ENCODE data around the gene LMX1A. TPM values are rescaled to one million over a fixed set of nuclear protein-coding genes. Genes with fewer than 3 reads are reported as not detected.

LMX1A gene
- total RNA-seq, 1 experiment from 2014 or later = not detected

DNA sequence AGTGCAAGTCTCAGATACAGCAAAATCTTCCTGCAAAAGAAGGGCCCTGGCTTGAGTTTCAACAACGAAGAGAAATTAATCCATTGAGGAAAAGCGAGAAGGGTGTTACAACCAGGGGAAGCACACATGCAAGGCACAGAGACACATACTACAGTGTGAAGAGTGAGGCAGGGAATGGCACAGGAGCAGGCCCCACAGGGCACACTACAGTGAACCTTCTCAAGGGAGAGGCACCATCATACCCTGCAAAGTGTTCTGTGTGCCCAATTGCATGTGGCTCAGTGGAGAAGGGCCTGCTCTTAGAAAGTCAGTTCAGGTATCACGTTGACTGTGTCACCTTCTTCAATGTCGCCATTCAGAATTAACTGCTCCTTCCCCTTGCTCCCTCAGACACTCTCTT is 60.3 kb downstream of the LMX1A start:
- no peak for TF ChIP-seq PRRX2 (CRISPR knock-in tag; IDR thresholded peaks at IDR 0.05)
- TF ChIP-seq, protein P1, sequence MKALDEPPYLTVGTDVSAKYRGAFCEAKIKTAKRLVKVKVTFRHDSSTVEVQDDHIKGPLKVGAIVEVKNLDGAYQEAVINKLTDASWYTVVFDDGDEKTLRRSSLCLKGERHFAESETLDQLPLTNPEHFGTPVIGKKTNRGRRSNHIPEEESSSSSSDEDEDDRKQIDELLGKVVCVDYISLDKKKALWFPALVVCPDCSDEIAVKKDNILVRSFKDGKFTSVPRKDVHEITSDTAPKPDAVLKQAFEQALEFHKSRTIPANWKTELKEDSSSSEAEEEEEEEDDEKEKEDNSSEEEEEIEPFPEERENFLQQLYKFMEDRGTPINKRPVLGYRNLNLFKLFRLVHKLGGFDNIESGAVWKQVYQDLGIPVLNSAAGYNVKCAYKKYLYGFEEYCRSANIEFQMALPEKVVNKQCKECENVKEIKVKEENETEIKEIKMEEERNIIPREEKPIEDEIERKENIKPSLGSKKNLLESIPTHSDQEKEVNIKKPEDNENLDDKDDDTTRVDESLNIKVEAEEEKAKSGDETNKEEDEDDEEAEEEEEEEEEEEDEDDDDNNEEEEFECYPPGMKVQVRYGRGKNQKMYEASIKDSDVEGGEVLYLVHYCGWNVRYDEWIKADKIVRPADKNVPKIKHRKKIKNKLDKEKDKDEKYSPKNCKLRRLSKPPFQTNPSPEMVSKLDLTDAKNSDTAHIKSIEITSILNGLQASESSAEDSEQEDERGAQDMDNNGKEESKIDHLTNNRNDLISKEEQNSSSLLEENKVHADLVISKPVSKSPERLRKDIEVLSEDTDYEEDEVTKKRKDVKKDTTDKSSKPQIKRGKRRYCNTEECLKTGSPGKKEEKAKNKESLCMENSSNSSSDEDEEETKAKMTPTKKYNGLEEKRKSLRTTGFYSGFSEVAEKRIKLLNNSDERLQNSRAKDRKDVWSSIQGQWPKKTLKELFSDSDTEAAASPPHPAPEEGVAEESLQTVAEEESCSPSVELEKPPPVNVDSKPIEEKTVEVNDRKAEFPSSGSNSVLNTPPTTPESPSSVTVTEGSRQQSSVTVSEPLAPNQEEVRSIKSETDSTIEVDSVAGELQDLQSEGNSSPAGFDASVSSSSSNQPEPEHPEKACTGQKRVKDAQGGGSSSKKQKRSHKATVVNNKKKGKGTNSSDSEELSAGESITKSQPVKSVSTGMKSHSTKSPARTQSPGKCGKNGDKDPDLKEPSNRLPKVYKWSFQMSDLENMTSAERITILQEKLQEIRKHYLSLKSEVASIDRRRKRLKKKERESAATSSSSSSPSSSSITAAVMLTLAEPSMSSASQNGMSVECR (CRISPR knock-in tag; IDR thresholded peaks at IDR 0.05; ENCODE audit: borderline replicate concordance) = no peak
- no peak for TF ChIP-seq EMX1 (CRISPR knock-in tag; IDR thresholded peaks at IDR 0.05)
- TF ChIP-seq ZNF671 (CRISPR knock-in tag; IDR thresholded peaks at IDR 0.05) = no peak
- TF ChIP-seq, protein P2, sequence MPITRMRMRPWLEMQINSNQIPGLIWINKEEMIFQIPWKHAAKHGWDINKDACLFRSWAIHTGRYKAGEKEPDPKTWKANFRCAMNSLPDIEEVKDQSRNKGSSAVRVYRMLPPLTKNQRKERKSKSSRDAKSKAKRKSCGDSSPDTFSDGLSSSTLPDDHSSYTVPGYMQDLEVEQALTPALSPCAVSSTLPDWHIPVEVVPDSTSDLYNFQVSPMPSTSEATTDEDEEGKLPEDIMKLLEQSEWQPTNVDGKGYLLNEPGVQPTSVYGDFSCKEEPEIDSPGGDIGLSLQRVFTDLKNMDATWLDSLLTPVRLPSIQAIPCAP (CRISPR knock-in tag; IDR thresholded peaks at IDR 0.05) = no peak
- no peak for TF ChIP-seq CBFB (CRISPR knock-in tag; IDR thresholded peaks at IDR 0.05; ENCODE audit: low read depth)
- no peak for TF ChIP-seq TP53 (CRISPR knock-in tag; IDR thresholded peaks at IDR 0.05)
- TF ChIP-seq, protein P3, sequence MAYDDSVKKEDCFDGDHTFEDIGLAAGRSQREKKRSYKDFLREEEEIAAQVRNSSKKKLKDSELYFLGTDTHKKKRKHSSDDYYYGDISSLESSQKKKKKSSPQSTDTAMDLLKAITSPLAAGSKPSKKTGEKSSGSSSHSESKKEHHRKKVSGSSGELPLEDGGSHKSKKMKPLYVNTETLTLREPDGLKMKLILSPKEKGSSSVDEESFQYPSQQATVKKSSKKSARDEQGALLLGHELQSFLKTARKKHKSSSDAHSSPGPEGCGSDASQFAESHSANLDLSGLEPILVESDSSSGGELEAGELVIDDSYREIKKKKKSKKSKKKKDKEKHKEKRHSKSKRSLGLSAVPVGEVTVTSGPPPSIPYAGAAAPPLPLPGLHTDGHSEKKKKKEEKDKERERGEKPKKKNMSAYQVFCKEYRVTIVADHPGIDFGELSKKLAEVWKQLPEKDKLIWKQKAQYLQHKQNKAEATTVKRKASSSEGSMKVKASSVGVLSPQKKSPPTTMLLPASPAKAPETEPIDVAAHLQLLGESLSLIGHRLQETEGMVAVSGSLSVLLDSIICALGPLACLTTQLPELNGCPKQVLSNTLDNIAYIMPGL (CRISPR knock-in tag; IDR thresholded peaks at IDR 0.05) = no peak
- no peak for TF ChIP-seq HMGA2 (CRISPR knock-in tag; IDR thresholded peaks at IDR 0.05)
- no peak for TF ChIP-seq CREM (CRISPR knock-in tag; IDR thresholded peaks at IDR 0.05)
- TF ChIP-seq, protein P4, sequence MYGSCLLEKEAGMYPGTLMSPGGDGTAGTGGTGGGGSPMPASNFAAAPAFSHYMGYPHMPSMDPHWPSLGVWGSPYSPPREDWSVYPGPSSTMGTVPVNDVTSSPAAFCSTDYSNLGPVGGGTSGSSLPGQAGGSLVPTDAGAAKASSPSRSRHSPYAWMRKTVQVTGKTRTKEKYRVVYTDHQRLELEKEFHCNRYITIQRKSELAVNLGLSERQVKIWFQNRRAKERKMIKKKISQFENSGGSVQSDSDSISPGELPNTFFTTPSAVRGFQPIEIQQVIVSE (CRISPR knock-in tag; IDR thresholded peaks at IDR 0.05; ENCODE audit: borderline replicate concordance) = no peak
- TF ChIP-seq ESRRA (CRISPR knock-in tag; IDR thresholded peaks at IDR 0.05; ENCODE audit: borderline replicate concordance) = no peak
- no peak for TF ChIP-seq ZBTB21 (CRISPR knock-in tag; IDR thresholded peaks at IDR 0.05; ENCODE audit: borderline replicate concordance)
- TF ChIP-seq, protein P5, sequence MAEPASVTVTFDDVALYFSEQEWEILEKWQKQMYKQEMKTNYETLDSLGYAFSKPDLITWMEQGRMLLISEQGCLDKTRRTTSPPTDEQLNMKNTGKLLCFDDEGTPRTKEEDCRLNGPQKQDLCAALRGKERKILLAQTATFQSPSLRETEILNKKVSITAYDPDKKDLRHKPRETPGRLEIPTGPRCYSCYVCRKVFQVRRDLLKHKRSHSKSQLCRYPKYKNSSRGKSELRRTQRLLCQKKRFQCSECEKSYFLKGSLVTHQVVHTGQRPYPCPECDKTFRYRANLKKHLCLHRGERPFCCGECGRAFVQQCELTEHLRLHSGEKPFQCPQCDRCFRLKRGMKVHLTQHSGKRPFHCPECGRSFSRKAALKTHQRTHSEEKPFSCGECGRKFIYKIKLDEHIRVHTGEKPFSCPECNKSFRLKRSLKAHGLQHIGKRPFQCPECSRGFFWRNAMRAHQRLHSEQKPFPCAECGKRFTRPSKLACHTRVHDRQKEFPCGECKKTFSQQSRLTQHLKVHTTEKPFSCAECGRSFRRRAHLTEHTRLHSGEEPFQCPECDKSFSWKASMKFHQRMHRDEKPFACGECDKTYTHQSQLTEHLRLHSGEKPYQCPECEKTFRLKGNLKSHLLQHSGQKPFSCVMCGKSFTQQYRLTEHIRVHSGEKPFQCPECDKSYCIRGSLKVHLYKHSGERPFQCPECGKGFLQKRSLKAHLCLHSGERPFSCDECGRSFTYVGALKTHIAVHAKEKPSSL (CRISPR knock-in tag; conservative IDR thresholded peaks at IDR 0.05) = no peak
- DNase-seq (ENCODE audit: low spot score) (no peak), ATAC-seq (no peak)
- Mint-ChIP-seq H3K36me3 (no peaks in the 10 kb centered on the region), H3K4me3 (no peak overlapping the region), H3K9me3 (peaks cover 1% of the 10 kb centered on the region), H3K27me3 (ENCODE audit: low read depth) (no peaks in the 10 kb centered on the region; the same call in 1 of the 2 replicates), H3K4me1 (0 out of 2 replicates have a peak, but pooled peaks cover 3% of the 10 kb centered on the region), H3K27ac (no peak overlapping the region)
- ChIA-PET POLR2A (no interaction called here), CTCF (no interaction called here)

DNA sequence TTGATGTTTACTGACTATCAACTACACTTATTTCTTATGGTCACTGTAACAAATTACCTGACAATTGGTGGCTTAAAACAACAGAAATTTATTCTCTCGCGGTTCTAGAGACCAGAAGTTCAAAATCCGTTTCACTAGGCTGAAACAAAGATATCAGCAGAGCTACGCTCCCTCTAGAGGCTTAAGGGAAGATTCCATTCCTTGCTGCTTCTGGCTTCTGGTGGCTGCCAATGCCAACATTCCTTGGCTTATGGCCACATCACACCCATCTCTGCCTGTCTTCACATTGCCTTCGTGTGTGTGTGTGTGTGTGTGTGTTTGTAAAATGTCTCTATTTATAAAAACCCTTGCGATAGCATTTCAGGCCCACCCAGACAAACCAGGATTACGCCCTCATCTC is 66.4 kb downstream of the LMX1A start:
- ChIA-PET CTCF (interaction anchor here (0.6 to 2.6 kb wide), 4 partner anchors 10 to 145 kb away, joined by 3 to 17 read pairs (median 4); no protein-coding TSS in a partner anchor), POLR2A (no interaction called here)
- H3K27ac Mint-ChIP-seq = no peak overlapping the region
- no peaks in the 10 kb centered on the region; the same call in 1 of the 2 replicates for H3K27me3 Mint-ChIP-seq (ENCODE audit: low read depth)
- peaks cover 6% of the 10 kb centered on the region for H3K36me3 Mint-ChIP-seq
- no peak for TF ChIP-seq SP1 (CRISPR knock-in tag; conservative IDR thresholded peaks at IDR 0.05)
- TF ChIP-seq, protein P6, sequence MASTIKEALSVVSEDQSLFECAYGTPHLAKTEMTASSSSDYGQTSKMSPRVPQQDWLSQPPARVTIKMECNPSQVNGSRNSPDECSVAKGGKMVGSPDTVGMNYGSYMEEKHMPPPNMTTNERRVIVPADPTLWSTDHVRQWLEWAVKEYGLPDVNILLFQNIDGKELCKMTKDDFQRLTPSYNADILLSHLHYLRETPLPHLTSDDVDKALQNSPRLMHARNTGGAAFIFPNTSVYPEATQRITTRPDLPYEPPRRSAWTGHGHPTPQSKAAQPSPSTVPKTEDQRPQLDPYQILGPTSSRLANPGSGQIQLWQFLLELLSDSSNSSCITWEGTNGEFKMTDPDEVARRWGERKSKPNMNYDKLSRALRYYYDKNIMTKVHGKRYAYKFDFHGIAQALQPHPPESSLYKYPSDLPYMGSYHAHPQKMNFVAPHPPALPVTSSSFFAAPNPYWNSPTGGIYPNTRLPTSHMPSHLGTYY (CRISPR knock-in tag; IDR thresholded peaks at IDR 0.05) = no peak
- TF ChIP-seq NFATC4 (CRISPR knock-in tag; IDR thresholded peaks at IDR 0.05) = no peak
- TF ChIP-seq, protein P7, sequence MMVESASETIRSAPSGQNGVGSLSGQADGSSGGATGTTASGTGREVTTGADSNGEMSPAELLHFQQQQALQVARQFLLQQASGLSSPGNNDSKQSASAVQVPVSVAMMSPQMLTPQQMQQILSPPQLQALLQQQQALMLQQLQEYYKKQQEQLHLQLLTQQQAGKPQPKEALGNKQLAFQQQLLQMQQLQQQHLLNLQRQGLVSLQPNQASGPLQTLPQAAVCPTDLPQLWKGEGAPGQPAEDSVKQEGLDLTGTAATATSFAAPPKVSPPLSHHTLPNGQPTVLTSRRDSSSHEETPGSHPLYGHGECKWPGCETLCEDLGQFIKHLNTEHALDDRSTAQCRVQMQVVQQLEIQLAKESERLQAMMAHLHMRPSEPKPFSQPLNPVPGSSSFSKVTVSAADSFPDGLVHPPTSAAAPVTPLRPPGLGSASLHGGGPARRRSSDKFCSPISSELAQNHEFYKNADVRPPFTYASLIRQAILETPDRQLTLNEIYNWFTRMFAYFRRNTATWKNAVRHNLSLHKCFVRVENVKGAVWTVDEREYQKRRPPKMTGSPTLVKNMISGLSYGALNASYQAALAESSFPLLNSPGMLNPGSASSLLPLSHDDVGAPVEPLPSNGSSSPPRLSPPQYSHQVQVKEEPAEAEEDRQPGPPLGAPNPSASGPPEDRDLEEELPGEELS (CRISPR knock-in tag; IDR thresholded peaks at IDR 0.05) = no peak
- TF ChIP-seq, protein P8, sequence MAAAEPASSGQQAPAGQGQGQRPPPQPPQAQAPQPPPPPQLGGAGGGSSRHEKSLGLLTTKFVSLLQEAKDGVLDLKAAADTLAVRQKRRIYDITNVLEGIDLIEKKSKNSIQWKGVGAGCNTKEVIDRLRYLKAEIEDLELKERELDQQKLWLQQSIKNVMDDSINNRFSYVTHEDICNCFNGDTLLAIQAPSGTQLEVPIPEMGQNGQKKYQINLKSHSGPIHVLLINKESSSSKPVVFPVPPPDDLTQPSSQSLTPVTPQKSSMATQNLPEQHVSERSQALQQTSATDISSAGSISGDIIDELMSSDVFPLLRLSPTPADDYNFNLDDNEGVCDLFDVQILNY (CRISPR knock-in tag; IDR thresholded peaks at IDR 0.05) = no peak
- 0 out of 2 replicates have a peak, but pooled peaks have one; percentile 10 for TF ChIP-seq GTF2I (CRISPR knock-in tag; conservative IDR thresholded peaks at IDR 0.05)
- no peak overlapping the region for H3K4me3 Mint-ChIP-seq
- peaks cover 16% of the 10 kb centered on the region for H3K4me1 Mint-ChIP-seq
- peaks cover 18% of the 10 kb centered on the region for H3K9me3 Mint-ChIP-seq
- DNase-seq (ENCODE audit: low spot score) (no peak), ATAC-seq (no peak)

Data from WTC11 (cell line).